HEK293 (cell line): ENCODE results near the gene MGME1.

Experiments used
- CTCF ChIA-PET: fragments of 350-600 bp; formaldehyde crosslinking; extraction: SDS; loops from one replicate; lab custom pipeline; 2021; ENCODE audit warnings: antibody characterized with exemption; lab: Yijun Ruan, JAX
- POLR2A ChIA-PET: fragments of 300-600 bp; formaldehyde crosslinking; extraction: SDS; loops from one replicate; lab custom pipeline; 2020; ENCODE audit warnings: antibody characterized with exemption, inconsistent platforms; lab: Yijun Ruan, JAX
- H3K27ac ChIP-seq: fragments of 200-500 bp; sonication (Bioruptor generic); 2 replicates; pipeline ENCODE4 v1.5.1; 2014; ENCODE audit warnings: low read depth, low read length, control low read depth, inconsistent platforms; ENCODE audit errors: extremely low read depth
- H3K36me3 ChIP-seq, 2 experiments: fragments of 200-500 bp in 1 of 2; sonication (Bioruptor generic) in 1 of 2; 1 replicate in 1 of 2; 2 replicates in 1 of 2; pipeline ENCODE4 v1.5.1; 2014 to 2017; ENCODE audit warnings: inconsistent platforms in 2 of 2, low read length in 2 of 2; ENCODE audit not compliant: control insufficient read depth in 2 of 2, insufficient read depth in 1 of 2
- H3K4me1 ChIP-seq: fragments of 200-500 bp; sonication (Bioruptor generic); 2 replicates; pipeline ENCODE4 v1.5.1; 2014; ENCODE audit warnings: mild to moderate bottlenecking, low read length, inconsistent platforms; ENCODE audit not compliant: control insufficient read depth, insufficient read depth
- H3K4me3 ChIP-seq: 2 replicates; pipeline ENCODE4 v1.5.1; 2011; ENCODE audit warnings: low read depth, mild to moderate bottlenecking, control low read depth, low read length, moderate library complexity
- H3K9me3 ChIP-seq: fragments of 200-500 bp; sonication (Bioruptor generic); 2 replicates; pipeline ENCODE4 v1.5.1; 2014; ENCODE audit warnings: low read depth, low read length, inconsistent platforms; ENCODE audit not compliant: control insufficient read depth, insufficient read depth
- ZNF10 ChIP-seq: fragments of 450-650 bp; formaldehyde crosslinking; IDR thresholded peaks from 2 replicates; pipeline ENCODE4 v1.5.1; 2017; ENCODE audit warnings: missing biosample characterization, missing genetic modification characterization
- ZNF169 ChIP-seq: fragments of 450-650 bp; formaldehyde crosslinking; IDR thresholded peaks from 2 replicates; pipeline ENCODE4 v1.5.1; 2016; ENCODE audit warnings: missing biosample characterization, missing genetic modification characterization
- ZNF202 ChIP-seq: fragments of 450-650 bp; formaldehyde crosslinking; IDR thresholded peaks from 2 replicates; pipeline ENCODE4 v1.5.1; 2016; ENCODE audit warnings: missing biosample characterization, missing genetic modification characterization, borderline replicate concordance
- ZNF221 ChIP-seq: fragments of 450-650 bp; formaldehyde crosslinking; IDR thresholded peaks from 2 replicates; pipeline ENCODE4 v1.5.1; 2017; ENCODE audit warnings: missing biosample characterization, missing genetic modification characterization, borderline replicate concordance
- ZNF223 ChIP-seq: fragments of 450-650 bp; formaldehyde crosslinking; IDR thresholded peaks from 2 replicates; pipeline ENCODE4 v1.5.1; 2016; ENCODE audit warnings: missing biosample characterization, missing genetic modification characterization
- ZNF239 ChIP-seq: fragments of 450-650 bp; formaldehyde crosslinking; IDR thresholded peaks from 2 replicates; pipeline ENCODE4 v1.5.1; 2016; ENCODE audit warnings: missing biosample characterization, missing genetic modification characterization
- ZNF416 ChIP-seq: fragments of 450-650 bp; formaldehyde crosslinking; IDR thresholded peaks from 2 replicates; pipeline ENCODE4 v1.5.1; 2016; ENCODE audit warnings: missing biosample characterization, missing genetic modification characterization
- ZNF514 ChIP-seq: fragments of 450-650 bp; formaldehyde crosslinking; IDR thresholded peaks from 2 replicates; pipeline ENCODE4 v1.5.1; 2016; ENCODE audit warnings: missing biosample characterization, missing genetic modification characterization
- ZNF521 ChIP-seq: fragments of 450-650 bp; formaldehyde crosslinking; IDR thresholded peaks from 2 replicates; pipeline ENCODE4 v1.5.1; 2017; ENCODE audit warnings: missing biosample characterization, mild to moderate bottlenecking, missing genetic modification characterization
- ZNF544 ChIP-seq: fragments of 450-650 bp; formaldehyde crosslinking; IDR thresholded peaks from 2 replicates; pipeline ENCODE4 v1.5.0; 2017; ENCODE audit warnings: missing biosample characterization, missing genetic modification characterization
- ZNF621 ChIP-seq: fragments of 450-650 bp; formaldehyde crosslinking; IDR thresholded peaks from 2 replicates; pipeline ENCODE4 v1.5.1; 2017; ENCODE audit warnings: missing biosample characterization, missing genetic modification characterization
- ZNF629 ChIP-seq: fragments of 450-650 bp; formaldehyde crosslinking; IDR thresholded peaks from 2 replicates; pipeline ENCODE4 v1.5.1; 2017; ENCODE audit warnings: missing biosample characterization, missing genetic modification characterization
- ZNF677 ChIP-seq: fragments of 450-650 bp; IDR thresholded peaks from 2 replicates; pipeline ENCODE4 v1.5.0; 2018; ENCODE audit warnings: missing biosample characterization, mild to moderate bottlenecking, missing genetic modification characterization, moderate library complexity
- ZNF747 ChIP-seq: fragments of 450-650 bp; formaldehyde crosslinking; IDR thresholded peaks from 2 replicates; pipeline ENCODE4 v1.5.1; 2016; ENCODE audit warnings: missing biosample characterization, missing genetic modification characterization
- ZXDB ChIP-seq: fragments of 450-650 bp; formaldehyde crosslinking; IDR thresholded peaks from 2 replicates; pipeline ENCODE4 v1.5.1; 2016; ENCODE audit warnings: missing biosample characterization, missing genetic modification characterization
- TF ChIP-seq, protein P1 (sequence below): IDR thresholded peaks from 2 replicates; pipeline ENCODE4 v1.6.1; 2011; ENCODE audit warnings: mild to moderate bottlenecking, low read depth, low read length, borderline replicate concordance
- TF ChIP-seq, protein P2 (sequence below): fragments of 450-650 bp; IDR thresholded peaks from 2 replicates; pipeline ENCODE4 v1.5.1; 2018; ENCODE audit warnings: missing biosample characterization, mild to moderate bottlenecking, missing genetic modification characterization
- TF ChIP-seq, protein P3 (sequence below): fragments of 450-650 bp; formaldehyde crosslinking; IDR thresholded peaks from 2 replicates; pipeline ENCODE4 v1.5.1; 2016; ENCODE audit warnings: missing biosample characterization, missing genetic modification characterization
- TF ChIP-seq, protein P4 (sequence below): fragments of 450-650 bp; formaldehyde crosslinking; IDR thresholded peaks from 2 replicates; pipeline ENCODE4 v1.5.1; 2016; ENCODE audit warnings: missing biosample characterization, missing genetic modification characterization

Gene MGME1

DNA sequence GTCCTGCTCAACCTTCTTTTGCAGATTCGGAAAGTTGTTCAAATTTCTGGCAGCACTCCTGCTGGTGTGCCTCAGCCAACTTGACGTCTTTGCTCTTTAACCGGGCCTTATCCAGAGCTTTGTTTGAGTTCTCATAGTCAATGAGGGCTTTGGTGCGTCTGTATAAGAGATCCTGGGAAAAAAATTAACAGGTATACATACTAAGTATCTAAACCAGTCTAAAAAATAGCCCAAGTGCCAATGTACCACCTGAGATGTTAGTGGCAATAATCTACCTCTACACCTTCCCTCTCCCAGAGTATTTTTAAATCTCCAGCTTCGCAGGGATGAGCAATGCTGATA, 21.4 kb upstream of the MGME1 start:
- POLR2A ChIA-PET: no interaction called here
- Histone ChIP-seq H3K9me3 (no peaks in the 10 kb centered on the region), H3K36me3 (peaks cover 50 to 100% of the 10 kb centered on the region in 2 experiments), H3K4me1 (no peaks in the 10 kb centered on the region), H3K4me3 (no peak overlapping the region), H3K27ac (no peak overlapping the region)
- TF ChIP-seq ZNF239 (tag by site-specific recombination) (no peak), ZNF521 (no peak), ZNF221 (no peak), ZNF621 (tag by site-specific recombination) (no peak), ZXDB (tag by site-specific recombination) (no peak), ZNF223 (tag by site-specific recombination) (no peak), ZNF747 (no peak), ZNF629 (tag by site-specific recombination) (no peak), ZNF169 (tag by site-specific recombination) (no peak), ZNF677 (tag by site-specific recombination) (no peak), ZNF544 (no peak), ZNF202 (tag by site-specific recombination) (no peak), ZNF10 (tag by site-specific recombination) (no peak)
- TF ChIP-seq, protein P1, sequence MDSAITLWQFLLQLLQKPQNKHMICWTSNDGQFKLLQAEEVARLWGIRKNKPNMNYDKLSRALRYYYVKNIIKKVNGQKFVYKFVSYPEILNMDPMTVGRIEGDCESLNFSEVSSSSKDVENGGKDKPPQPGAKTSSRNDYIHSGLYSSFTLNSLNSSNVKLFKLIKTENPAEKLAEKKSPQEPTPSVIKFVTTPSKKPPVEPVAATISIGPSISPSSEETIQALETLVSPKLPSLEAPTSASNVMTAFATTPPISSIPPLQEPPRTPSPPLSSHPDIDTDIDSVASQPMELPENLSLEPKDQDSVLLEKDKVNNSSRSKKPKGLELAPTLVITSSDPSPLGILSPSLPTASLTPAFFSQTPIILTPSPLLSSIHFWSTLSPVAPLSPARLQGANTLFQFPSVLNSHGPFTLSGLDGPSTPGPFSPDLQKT: no peak
- TF ChIP-seq, protein P2, sequence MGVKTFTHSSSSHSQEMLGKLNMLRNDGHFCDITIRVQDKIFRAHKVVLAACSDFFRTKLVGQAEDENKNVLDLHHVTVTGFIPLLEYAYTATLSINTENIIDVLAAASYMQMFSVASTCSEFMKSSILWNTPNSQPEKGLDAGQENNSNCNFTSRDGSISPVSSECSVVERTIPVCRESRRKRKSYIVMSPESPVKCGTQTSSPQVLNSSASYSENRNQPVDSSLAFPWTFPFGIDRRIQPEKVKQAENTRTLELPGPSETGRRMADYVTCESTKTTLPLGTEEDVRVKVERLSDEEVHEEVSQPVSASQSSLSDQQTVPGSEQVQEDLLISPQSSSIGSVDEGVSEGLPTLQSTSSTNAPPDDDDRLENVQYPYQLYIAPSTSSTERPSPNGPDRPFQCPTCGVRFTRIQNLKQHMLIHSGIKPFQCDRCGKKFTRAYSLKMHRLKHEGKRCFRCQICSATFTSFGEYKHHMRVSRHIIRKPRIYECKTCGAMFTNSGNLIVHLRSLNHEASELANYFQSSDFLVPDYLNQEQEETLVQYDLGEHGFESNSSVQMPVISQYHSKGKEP (tag by site-specific recombination): no peak
- TF ChIP-seq, protein P3, sequence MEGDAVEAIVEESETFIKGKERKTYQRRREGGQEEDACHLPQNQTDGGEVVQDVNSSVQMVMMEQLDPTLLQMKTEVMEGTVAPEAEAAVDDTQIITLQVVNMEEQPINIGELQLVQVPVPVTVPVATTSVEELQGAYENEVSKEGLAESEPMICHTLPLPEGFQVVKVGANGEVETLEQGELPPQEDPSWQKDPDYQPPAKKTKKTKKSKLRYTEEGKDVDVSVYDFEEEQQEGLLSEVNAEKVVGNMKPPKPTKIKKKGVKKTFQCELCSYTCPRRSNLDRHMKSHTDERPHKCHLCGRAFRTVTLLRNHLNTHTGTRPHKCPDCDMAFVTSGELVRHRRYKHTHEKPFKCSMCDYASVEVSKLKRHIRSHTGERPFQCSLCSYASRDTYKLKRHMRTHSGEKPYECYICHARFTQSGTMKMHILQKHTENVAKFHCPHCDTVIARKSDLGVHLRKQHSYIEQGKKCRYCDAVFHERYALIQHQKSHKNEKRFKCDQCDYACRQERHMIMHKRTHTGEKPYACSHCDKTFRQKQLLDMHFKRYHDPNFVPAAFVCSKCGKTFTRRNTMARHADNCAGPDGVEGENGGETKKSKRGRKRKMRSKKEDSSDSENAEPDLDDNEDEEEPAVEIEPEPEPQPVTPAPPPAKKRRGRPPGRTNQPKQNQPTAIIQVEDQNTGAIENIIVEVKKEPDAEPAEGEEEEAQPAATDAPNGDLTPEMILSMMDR: no peak
- TF ChIP-seq, protein P4, sequence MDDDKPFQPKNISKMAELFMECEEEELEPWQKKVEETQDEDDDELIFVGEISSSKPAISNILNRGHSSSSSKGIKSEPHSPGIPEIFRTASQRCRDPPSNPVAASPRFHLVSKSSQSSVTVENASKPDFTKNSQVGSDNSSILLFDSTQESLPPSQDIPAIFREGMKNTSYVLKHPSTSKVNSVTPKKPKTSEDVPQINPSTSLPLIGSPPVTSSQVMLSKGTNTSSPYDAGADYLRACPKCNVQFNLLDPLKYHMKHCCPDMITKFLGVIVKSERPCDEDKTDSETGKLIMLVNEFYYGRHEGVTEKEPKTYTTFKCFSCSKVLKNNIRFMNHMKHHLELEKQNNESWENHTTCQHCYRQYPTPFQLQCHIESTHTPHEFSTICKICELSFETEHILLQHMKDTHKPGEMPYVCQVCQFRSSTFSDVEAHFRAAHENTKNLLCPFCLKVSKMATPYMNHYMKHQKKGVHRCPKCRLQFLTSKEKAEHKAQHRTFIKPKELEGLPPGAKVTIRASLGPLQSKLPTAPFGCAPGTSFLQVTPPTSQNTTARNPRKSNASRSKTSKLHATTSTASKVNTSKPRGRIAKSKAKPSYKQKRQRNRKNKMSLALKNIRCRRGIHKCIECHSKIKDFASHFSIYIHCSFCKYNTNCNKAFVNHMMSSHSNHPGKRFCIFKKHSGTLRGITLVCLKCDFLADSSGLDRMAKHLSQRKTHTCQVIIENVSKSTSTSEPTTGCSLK (tag by site-specific recombination): no peak
- CTCF ChIA-PET: interaction anchor here (0.7 kb wide), 1 partner anchor 416 kb away, joined by 4 read pairs; the partner anchor contains the start of gene BFSP1

DNA sequence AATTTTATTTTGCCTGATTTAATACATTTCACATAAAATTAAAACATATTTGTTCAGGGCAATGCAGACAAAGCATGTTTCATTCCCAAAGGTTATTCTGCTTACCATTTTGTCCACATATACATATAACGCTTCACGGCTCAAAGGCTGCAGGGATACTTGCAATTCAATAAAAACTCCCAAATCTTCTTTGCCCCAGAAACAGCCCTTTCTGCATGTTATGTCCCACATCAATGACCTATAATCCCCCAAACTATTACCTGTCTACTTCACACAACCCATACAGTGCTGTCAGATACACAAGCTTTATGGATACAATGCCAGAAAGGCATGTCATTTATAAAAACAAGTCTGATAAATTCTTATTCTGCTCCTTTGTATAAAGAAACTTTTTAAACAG, 20.4 kb upstream of the MGME1 start:
- ChIA-PET CTCF (interaction anchor here (1.1 kb wide), 1 partner anchor 11 kb away, joined by 5 read pairs; no protein-coding TSS in a partner anchor), POLR2A (interaction anchor here (1.3 kb wide), 1 partner anchor 17 kb away, joined by 5 read pairs; no protein-coding TSS in a partner anchor)
- no peak overlapping the region for H3K4me3 ChIP-seq
- no peaks in the 10 kb centered on the region for H3K4me1 ChIP-seq
- no peaks in the 10 kb centered on the region for H3K9me3 ChIP-seq
- peaks cover 46 to 100% of the 10 kb centered on the region in 2 experiments for H3K36me3 ChIP-seq
- no peak for TF ChIP-seq ZNF416 (tag by site-specific recombination)
- no peak for TF ChIP-seq ZNF514 (tag by site-specific recombination)
- TF ChIP-seq, all 188 proteins: peak for 0
- H3K27ac ChIP-seq: no peak overlapping the region
